ENCODE data around the gene SORD.
A peak's percentile ranks its signal among the peaks of the same experiment; 100 is the strongest.
"Not testable (repeated sequence)": the region's sequence is repeated elsewhere in the genome, so short reads cannot be mapped to it uniquely, and the experiment has no call there.

Gene SORD

DNA sequence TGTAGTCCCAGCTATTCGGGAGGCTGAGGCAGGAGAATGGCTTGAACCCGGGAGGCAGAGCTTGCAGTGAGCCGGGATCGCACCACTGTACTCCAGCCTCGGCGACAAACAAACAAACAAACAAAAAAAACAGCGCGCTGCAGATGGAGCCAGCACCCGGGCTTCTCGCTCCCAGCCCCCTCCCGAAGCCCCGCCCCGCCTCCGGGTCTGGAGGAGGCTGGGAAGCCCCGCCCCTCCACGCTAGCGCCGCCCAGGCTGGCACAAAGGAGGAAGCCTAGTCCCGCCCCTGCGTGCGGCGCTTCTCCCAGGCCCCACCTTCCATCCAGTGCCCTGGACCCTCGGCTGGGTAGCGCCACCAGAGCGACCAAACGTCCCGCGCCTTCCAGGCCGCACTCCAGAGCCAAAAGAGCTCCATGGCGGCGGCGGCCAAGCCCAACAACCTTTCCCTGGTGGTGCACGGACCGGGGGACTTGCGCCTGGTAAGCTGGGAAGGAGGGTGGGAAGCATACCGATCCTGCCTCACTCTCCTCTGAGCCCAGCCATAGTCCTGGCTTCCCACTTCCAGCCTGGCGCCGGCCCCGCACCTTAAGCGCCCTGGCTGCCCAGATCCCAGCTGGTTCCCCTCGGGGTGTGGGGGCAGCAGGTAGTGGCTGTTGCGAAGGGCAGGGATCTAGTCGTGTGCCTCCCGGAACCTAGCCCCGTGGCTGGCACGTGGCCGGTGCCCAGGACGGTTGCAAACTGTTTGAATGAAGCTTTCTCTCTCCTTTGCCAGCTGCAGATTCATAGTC, at the start of gene SORD:
Gene SORD, plus strand, starts transcription at position 325 of the 788 bp plus-strand sequence. Its CDS starts 89 bp downstream, at position 414.
- DNase-seq (ENCODE audit: low read depth in 3 of 3) = peak; percentile 84 to 97 (median 85)

DNA sequence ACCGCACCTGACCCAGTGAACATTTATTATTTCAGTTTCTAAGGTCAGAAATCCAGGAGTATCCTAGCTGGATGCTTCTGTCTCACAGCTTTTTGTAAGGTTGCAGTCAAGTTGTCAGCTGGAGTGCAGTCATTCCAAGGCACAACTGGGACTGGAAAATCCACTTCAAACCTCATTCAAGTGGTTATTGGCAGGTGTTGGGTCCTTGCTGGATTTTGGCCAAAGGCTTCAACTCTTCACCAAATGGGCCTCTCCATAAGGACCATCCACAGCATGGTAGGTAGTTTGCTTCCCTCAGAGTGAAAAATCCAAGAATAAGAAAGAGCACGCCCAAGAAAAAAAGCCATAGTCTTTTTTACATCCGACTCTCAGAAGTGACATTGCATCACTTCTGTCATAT, 46.8 kb upstream of the SORD start:
- DNase-seq (ENCODE audit: low read depth in 3 of 3) = not testable (repeated sequence)

DNA sequence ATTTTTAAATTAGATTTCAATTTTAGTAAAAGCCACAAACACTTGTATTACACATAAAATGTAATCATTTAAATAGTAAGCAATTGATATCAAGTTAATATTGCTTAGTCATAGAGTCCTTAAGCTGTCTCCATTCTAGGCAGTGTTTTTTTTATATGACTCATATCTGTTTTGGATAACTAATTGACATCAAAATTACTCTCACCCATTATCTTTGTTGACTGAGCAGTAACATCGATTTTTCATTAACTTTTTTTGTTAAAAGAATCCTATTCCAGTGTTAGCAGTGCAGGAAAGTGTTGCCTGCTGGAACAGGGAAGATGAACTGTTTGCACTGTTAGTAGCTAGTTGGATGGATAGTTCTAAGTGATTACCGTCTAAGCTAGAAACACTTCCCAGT, 45.2 kb upstream of the SORD start:
- not testable (repeated sequence) for DNase-seq (ENCODE audit: low read depth in 3 of 3)

DNA sequence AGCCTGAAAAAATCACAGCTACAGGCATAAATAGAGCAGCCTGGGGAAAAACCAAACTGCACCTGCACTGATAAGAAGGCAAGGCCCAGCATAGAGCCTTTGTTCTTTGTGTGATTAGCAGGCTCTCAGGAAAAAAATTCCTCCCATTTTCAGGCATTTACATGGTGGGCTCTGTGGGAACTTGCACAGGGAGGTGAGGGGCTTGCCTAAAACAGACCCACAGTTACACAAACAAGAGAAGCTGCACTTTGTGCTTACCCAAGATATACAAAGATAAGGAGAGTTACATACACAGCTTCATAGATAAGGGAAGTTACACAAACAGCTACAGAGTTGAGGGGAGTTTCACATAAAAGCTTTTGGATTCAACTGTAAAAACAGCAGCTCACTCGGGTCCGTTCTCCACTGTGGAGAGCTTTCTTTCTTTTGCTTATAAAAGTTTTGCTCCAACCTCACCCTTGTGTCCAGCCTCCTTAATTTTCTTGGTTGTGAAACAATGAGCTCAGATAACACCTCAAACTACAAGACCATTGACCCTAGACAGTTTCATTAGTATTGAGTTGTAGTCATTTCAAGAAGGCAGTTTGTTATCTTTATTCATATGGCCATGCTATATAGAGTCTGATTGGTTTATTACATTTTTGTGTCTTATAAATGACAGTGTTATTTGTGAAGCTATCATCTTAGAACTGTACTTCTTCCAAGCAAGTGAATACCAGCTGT, 43.2 kb upstream of the SORD start:
- DNase-seq (ENCODE audit: low read depth in 3 of 3) = not testable (repeated sequence)

DNA sequence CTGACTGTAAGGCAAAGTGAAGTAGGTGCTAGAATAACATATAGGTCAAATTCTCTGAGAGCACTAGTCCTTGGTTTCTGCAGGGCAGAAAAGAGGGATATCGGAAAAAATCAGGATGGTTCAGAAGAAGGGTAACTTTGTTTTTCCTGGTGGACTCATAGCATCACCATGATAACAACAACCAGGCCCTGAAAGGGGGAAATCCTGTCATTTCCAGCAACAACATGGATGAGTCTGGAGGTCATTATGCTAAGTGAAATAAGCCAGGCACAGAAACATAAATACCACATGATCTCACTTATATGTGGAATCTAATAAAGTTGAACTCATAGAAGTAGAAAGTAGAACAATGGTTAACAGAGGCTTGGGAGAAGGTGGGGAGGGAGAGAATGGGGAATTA, 38.9 kb upstream of the SORD start:
- DNase-seq (ENCODE audit: low read depth in 3 of 3) = not testable (repeated sequence)

DNA sequence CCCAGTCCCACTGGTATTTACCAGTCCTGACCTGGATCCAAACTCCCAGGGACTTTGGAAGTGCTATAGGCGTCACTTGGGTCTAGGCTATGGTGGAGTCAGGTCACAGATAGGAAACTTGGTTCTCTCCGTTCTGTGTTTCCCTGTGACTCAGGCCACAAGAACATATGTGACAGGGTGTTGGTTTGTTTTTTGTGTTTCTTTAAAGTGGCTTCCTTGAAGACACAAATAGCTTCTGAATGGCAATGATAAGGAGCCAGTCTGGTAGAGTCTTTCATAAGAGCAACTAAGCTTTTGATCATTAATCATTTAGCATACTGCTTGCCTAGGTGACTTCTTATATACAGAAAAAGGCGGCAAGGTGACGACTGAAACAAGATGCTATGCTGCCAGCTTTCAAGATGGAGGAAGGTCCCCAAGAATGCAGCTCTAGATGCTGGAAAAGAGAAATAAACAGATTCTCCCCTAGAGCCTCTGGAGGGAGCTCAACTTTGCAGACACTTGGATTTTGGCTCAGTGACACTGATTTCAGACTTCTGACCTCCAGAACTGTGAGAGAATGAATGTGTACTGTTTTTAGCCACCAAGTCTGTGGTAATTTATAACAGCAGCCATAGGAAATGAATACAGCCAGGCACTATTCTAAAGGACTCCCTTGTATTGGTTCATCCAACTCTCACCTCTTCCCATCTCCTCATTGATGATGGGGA, 36.5 kb upstream of the SORD start:
- not testable (repeated sequence) for DNase-seq (ENCODE audit: low read depth in 3 of 3)

DNA sequence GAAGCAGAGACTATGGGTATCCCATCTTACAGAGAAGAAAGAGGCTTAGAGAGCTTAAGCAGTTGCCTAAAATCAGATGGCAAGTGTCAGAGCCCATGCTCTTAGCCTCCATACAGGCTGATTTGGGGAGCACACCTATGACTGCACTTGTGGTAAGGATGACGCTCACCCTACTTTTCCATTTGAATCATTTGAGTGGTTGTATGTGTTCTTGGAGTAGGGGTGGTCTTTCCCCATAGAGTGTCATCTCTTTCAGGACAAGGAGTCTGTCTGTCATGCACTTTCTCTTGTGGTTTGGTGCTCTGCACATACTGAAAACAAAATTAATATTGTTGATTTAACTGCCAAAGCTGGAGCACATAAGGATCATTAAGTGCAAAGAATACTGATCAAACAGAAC, 35.3 kb upstream of the SORD start:
- not testable (repeated sequence) for DNase-seq (ENCODE audit: low read depth in 3 of 3)

DNA sequence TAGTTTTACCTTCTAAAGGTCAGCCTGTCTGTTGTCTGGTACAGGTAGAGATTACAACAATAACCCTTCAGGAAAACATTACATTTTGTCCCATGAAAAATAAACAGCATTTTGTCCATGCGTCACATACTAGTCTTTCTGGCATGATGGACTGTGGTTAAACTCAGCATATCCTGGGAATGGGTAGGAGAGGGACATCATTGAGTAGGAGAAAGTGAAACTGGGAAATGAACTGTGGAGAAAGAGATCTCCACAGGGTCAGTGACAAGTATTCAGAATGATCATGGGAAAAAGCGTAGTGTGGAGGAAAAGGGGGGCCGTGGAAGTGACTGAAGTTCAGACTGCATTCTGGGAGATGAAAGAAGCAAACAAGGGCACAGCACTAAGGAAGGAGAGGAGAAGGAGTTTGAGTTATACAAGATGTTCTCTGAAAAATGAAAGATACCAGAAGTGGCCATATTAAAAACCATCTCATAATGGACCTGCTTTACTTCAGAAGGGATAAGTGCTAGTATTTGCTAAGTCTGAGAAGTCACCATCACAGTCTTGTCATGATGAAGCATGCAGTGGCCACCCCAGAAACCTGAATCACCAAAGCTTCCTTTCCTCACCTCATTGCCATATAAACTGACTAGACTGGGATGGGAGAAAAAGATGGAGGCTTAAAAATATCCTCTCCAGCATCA, 34.7 kb upstream of the SORD start:
- DNase-seq (ENCODE audit: low read depth in 3 of 3) = not testable (repeated sequence)

DNA sequence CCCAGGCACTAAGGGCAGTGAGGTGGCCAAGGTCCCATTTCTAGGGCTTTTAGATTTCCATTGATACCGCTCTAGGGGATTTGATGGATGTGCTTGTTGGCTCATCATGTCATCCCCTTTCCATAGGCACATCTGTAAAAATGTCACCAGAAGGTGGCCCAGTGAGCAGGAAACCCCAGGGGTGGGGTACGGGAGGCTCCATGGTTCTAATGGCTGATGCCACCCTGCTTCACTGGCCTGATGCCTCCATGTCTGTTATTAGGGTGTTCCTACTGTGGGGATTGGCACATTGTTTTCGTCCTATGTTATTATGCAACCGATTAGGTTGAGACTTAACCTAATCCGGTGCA, 34.1 kb upstream of the SORD start:
- not testable (repeated sequence) for DNase-seq (ENCODE audit: low read depth in 3 of 3)

DNA sequence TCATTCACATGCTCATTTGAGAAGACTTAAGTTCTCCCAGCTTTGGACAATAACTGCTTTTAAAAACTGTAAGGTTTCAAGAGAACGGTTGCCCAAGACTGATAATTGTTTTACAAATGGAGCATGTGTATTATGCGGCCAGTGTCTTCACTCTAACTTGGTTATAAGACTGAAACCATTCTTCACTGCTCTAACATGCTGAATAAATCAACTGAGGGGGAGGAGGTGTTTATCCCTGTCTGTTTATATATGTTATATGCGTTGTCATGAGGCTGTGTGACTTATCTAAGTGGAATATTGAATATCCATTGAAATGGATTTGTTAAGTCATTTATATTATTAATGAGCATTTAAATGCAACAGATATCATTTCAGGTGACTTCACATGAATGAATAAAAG, 25.4 kb upstream of the SORD start:
- DNase-seq (ENCODE audit: low read depth in 3 of 3) = not testable (repeated sequence)

DNA sequence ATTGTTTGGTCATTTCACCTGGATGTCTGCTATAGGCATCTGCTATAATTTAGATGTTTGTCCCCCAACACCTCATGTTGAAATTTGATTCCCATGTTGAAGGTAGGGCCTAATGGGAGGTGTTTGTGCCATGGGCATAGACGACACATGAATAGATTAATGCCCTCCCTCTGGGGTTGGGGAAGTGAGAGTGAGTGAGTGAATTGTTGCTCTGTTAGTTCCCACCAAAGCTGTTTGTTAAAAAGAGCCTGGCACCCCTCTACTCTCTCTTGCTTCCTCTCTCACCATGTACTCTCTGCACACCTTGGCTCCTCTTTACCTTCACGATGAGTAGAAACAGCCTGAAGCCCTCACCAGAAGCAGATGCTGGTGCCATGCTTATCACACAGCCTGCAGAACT, 23.9 kb upstream of the SORD start:
- DNase-seq (ENCODE audit: low read depth in 3 of 3) = no peak

DNA sequence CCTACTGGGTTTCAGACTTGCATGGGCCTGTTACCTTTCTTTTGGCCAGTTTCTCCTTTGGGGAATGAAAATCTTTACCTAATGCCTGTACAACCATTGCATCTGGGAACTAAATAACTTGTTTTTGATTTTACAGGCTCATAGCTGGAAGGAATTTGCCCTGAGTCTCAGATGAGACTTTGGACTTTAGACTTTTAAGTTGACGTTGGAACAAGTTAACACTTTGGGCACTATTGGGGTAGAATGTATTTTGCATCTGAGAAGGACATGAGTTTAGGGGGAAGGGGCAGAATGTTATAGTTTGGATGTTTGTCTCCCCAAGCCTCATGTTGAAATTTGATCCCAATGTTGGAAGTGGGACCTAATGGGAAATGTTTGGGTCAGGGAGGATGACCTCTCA, 21.8 kb upstream of the SORD start:
- not testable (repeated sequence) for DNase-seq (ENCODE audit: low read depth in 3 of 3)

DNA sequence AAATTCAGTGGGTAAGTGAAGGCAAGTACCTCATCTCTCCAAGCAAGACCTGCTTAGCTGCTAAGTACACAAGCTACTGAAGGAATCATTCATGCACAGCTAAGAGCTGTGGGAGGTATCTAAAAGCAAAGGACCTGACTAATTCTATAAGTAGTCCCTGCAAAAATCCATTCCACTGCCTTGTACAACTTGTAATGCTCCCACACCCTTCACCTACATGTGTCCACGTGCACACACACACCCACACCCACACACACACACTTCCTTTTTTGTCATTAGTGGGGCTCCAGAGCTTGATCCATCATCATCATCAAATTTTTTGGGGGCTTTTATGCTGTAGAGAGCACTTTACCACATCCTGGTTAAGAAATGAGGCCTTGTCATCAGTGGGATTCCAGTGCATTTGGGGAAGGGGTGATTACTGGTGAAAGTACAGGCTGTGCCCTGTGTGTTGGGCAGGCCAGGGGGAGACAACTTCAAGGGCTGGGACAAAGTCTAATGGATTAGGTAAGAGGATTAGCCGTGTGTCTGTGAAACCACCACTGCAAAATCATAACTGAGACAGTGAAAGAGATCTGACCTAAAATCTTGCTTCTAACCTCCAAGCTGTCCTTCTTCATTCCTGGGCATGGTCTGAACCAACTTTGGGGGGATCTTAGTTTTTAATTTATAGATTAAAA, 19.1 kb upstream of the SORD start:
- DNase-seq (ENCODE audit: low read depth in 3 of 3) = not testable (repeated sequence)

DNA sequence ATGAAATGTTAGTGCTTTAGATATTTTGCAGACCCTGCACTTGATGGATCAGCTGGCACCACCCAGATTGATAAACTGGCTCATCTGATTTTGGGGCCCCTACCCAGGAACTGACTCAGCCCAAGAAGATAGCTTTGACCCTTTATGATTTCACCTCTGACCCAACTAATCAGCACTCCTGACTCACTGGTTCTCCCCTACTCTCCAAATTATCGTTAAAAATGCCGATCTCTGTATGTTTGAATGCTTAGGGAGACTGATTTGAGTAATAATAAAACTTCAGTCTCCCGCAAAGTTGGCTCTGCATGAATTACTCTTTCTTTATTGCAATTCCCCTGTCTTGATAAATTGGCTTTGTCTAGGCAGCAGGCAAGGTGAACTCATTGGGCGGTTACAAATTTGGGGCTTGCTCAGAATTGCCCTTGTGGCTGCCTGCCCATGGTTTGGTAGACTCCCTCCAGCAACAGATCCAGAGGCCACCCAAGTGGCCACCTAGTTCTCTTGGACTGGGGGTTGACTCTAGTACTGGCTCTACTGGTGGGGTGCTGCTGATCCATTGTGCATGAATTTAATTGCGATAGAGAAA, 18.3 kb upstream of the SORD start:
- not testable (repeated sequence) for DNase-seq (ENCODE audit: low read depth in 3 of 3)

DNA sequence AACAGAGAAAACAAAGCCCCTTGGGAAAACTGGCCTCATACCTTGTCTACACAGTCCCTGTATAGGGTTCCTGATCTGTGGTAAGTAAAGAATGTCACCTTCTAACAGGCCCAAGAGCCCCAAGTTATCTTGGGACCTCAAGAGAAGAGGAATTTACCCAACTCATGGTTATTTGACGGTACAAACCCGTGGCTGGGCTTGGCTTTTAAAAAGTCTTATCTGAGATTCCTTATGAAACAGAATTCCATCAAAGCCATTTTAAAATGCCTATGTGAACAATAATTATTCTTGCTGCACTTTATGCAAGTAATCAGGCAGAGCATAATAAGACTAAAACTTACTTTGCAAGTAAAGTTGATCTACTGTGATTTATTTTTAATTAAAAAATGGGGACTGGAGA, 13.9 kb upstream of the SORD start:
- DNase-seq (ENCODE audit: low read depth in 3 of 3) = no peak

DNA sequence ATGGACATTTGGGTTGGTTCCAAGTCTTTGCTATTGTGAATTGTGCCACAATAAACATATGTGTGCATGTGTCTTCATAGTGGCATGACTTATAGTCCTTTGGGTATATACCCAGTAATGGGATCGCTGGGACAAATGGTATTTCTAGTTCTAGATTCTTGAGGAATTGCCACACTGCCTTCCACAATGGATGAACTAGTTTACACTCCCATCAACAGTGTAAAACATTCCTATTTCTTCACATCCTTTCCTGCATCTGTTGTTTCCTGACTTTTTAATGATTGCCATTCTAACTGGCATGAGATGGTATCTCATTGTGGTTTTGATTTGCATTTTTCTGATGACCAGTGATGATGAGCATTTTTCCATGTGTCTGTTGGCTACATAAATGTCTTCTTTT, 7.9 kb upstream of the SORD start:
- not testable (repeated sequence) for DNase-seq (ENCODE audit: low read depth in 3 of 3)

DNA sequence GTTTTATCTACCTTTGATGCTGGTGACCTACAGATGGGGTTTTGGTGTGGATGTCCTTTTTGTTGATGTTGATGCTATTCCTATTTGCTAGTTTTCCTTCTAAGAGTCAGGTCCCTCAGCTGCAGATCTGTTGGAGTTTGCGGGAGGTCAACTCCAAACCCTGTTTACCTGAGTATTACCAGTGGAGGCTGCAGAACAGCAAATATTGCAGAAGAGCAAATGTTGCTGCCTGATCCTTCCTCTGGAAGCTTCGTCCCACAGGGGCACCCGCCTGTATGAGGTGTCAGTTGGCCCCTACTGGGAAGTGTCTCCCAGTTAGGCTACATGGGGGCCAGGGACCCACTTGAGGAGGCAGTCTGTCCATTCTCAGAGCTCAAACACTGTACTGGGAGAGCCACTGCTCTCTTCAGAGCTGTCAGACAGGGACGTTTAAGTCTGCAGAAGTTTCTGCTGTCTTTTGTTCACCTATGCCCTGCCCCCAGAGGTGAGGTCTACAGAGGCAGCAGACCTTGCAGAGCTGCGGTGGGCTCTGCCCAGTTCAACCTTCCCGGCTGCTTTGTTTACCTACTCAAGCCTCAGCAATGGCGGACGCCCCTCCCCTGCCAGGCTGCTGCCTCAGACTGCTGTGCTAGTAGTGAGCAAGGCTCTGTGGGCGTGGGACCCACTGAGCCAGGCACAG, 2.6 kb upstream of the SORD start:
- DNase-seq (ENCODE audit: low read depth in 3 of 3) = not testable (repeated sequence)

DNA sequence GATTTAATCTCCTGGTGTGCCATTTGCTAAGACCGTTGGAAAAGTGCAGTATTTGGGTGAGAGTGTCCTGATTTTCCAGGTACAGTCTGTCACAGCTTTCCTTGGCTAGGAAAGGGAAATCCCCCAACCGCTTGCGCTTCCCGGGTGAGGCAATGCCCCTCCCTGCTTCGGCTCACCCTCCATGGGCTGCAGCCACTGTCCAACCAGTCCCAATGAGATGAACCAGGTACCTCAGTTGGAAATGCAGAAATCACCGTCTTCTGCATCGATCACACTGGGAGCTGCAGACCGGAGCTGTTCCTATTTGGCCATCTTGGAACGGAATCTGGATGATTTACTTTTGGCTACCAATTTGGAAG, 2.1 kb upstream of the SORD start:
- DNase-seq (ENCODE audit: low read depth in 3 of 3) = not testable (repeated sequence)

DNA sequence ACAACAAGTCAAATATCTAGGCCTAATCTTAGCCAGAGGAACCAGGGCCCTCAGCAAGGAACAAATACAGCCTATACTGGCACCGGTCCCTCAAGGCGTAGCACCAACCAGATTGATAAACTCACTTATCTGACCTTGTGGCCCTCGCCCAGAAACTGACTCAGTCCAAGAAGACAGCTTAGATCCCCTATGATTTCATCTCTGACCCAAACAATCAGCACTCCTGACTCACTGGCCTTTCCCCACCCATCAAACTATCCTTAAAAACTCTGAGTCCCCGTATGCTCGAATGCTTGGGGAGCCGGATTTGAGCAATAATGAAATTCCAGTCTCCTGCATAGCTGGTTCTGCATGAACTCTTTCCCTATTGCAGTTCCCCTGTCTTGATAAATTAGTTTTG, 1.6 kb upstream of the SORD start:
- DNase-seq (ENCODE audit: low read depth in 3 of 3) = no peak

DNA sequence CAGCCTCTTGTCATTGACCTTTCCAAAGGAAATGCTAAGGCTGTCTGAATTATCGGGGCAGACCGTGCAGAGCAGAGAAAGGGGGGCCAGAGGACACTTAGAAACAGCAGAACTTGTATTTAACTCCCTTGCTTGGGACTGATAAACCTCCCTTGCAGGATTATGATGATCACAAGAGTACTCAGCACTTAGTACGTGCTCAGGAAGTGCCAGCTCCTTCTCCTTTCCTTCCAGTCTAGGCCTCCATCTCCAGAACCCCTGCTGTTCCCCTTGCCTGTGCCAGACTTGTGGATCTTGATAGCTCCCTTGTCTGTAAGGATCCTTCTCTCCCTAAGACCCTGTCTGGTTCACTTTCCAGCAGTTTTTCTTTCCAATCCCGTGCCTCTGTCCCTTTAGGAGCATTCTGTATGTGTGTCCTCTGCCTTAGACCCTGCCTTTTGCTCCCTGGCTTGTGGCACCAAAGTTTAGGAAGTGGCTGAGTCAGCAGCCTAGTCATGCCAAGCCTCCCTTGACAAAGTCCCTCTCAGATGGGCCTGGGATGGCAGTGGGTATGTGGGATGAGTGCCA, 747 bp downstream of the SORD start:
- no peak for DNase-seq (ENCODE audit: low read depth in 3 of 3)
